Astrocyte of the cerebellum (primary cell): ENCODE results near the gene MT1F.

Experiments
- DNase-seq: peaks from one replicate; pipeline ENCODE4 v3.0.0-alpha.2; 2011; ENCODE audit warnings: low read depth
- H3K4me3 ChIP-seq: 2 replicates; pipeline ENCODE4 v1.5.1; 2011; ENCODE audit warnings: mild to moderate bottlenecking, low read depth, low read length, moderate library complexity
- CTCF ChIP-seq: IDR thresholded peaks from 2 replicates; pipeline ENCODE4 v1.5.1; 2012; ENCODE audit warnings: low read length, low read depth, moderate library complexity, mild to moderate bottlenecking; ENCODE audit errors: missing control alignments
- in situ Hi-C: cut with HindIII; loops from 2 replicates; pipeline ENCODE4 v1.10.0; 2017; ENCODE audit warnings: low sequenced_read_pairs

MT1F gene

GRCh38 chr16:56697456-56698155 is 39.8 kb downstream of the MT1F start:
- in situ Hi-C loops, result no loop called here
- TF ChIP-seq CTCF, result no peak
- DNase-seq, result no peak
- H3K4me3 ChIP-seq, result no peak overlapping the region

- no peak for TF ChIP-seq CTCF
- DNase-seq, result no peak
- in situ Hi-C loops, result no loop called here
- H3K4me3 ChIP-seq, result no peak overlapping the region
These were observed 42.4 kb downstream of the MT1F start for GRCh38 chr16:56700195-56700594.

- DNase-seq, result no peak
- no peak overlapping the region for H3K4me3 ChIP-seq
- no peak for TF ChIP-seq CTCF
- in situ Hi-C loops, result no loop called here
These were observed 42.9 kb downstream of the MT1F start for GRCh38 chr16:56700631-56701030.

DNA sequence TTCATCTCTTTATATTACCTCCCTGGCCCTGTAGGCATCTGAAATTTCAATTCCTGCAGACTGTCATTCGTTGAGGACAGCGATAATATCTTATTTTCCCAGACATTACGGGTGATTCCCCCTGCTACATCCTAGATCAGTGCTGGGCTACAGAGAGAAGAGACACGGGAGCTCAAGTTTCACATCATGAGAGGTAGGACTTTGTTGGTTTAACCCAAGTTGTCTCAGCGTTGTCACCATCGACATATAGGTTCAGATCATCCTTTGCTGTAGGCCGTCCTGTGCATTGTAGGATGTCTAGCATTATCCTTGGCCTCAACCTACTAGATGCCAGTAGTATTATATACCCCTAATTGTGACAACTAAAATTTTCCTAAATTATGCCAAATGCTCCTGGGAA is 43.8 kb downstream of the MT1F start:
- H3K4me3 ChIP-seq, result no peak overlapping the region
- in situ Hi-C loops, result no loop called here
- TF ChIP-seq CTCF, result no peak
- DNase-seq, result no peak

DNA sequence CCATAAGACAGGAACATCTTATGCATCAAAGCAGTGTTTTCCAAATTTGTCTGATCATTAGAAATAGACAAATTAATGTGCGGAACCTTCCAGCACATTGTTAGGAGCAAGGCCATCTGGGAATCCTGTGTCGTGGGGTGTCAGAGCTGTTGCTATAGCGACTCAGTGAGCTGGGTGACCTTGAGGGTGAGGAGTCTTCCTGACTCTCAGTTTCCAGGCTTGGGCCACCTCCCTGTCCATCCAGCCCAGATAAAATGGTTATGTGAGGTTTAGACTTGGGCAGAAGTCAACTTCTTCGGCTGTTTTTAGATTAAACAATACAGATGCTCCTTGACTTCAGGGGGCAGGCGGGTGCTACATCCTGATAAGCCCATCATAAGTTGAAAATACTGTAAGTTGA is 45.1 kb downstream of the MT1F start:
- no peak for TF ChIP-seq CTCF
- in situ Hi-C loops, result no loop called here
- no peak for DNase-seq
- H3K4me3 ChIP-seq, result no peak overlapping the region
